HCT116 (cell line): ENCODE data around the gene ARHGAP9. TPM values are rescaled to one million over a fixed set of nuclear protein-coding genes. Genes with fewer than 3 reads are reported as not detected.

ENCODE experiments used
- ATAC-seq: fragments of 200-7000 bp; cut with Tn5 transposase; 2 replicates; pipeline ENCODE4 v1.9.1; 2020; ENCODE audit warnings: mild to moderate bottlenecking, moderate library complexity
- BruUV-seq: library from RNA; stranded (reverse); fragments of 400-500 nt; replicated peaks from 2 replicates; lab custom pipeline; 2021; lab: Mats Ljungman, UMichigan
- CTCF ChIA-PET: fragments of 300-600 bp; sonication (Branson Sonifier 250); formaldehyde crosslinking; loops from one replicate; lab custom pipeline; 2021; ENCODE audit warnings: antibody characterized with exemption; lab: Charles Lee
- POLR2A ChIA-PET: fragments of 300-600, 350-600 bp; sonication (Branson Sonifier 250); formaldehyde crosslinking; loops from one replicate; lab custom pipeline; 2021; ENCODE audit warnings: antibody characterized with exemption; lab: Charles Lee
- RAD21 ChIA-PET, 2 experiments: fragments of 300-600 bp; sonication (Branson Sonifier 250); formaldehyde crosslinking; loops; one replicate each; lab custom pipeline; 2023; ENCODE audit warnings: low total read pairs in 2 of 2; ENCODE audit not compliant: uncharacterized antibody in 2 of 2, unreplicated experiment in 2 of 2, low non-redundant PET in 1 of 2; lab: Charles Lee
- DNase-seq: peaks from one replicate; pipeline ENCODE4 v3.0.0-alpha.2; 2010; ENCODE audit warnings: low read depth, low spot score
- H2AFZ ChIP-seq: fragments of 200-600 bp; shearing (Covaris generic), sonication (generic); 2 replicates; pipeline ENCODE4 v1.6.1; 2017; ENCODE audit warnings: low read depth, mixed run types, mixed read lengths, antibody characterized with exemption, low read length; ENCODE audit not compliant: poor library complexity, severe bottlenecking
- H3K27ac ChIP-seq: 2 replicates; pipeline ENCODE4 v1.5.1; 2012; ENCODE audit warnings: low read depth, low read length
- H3K27me3 ChIP-seq: fragments of 200-600 bp; sonication (generic); 2 replicates; pipeline ENCODE4 v1.6.1; 2016; ENCODE audit warnings: mixed run types, low read length, mixed read lengths; ENCODE audit not compliant: insufficient read depth
- H3K36me3 ChIP-seq, 2 experiments: fragments of 200-500 bp in 1 of 2; fragments of 200-600 bp in 1 of 2; sonication (Bioruptor generic) in 1 of 2; sonication (generic) in 1 of 2; 2 replicates each; pipeline versions ENCODE4 v1.5.1 to v1.6.1; 2014 to 2016; ENCODE audit warnings: low read length in 2 of 2, inconsistent platforms in 1 of 2, mixed read lengths in 1 of 2, mixed run types in 1 of 2; ENCODE audit not compliant: insufficient read depth in 2 of 2, control insufficient read depth in 1 of 2
- H3K4me1 ChIP-seq, 2 experiments: fragments of 200-600 bp in 1 of 2; sonication (generic) in 1 of 2; 2 replicates each; pipeline versions ENCODE4 v1.5.1 to v1.6.1; 2012 to 2017; ENCODE audit warnings: low read length in 2 of 2, inconsistent platforms in 1 of 2, mild to moderate bottlenecking in 1 of 2, mixed read lengths in 1 of 2, mixed run types in 1 of 2, moderate library complexity in 1 of 2; ENCODE audit not compliant: insufficient read depth in 2 of 2, control insufficient read depth in 1 of 2
- H3K4me2 ChIP-seq: fragments of 200-600 bp; sonication (generic); 2 replicates; pipeline ENCODE4 v1.6.1; 2017; ENCODE audit warnings: mixed run types, low read length, mixed read lengths
- H3K4me3 ChIP-seq, 2 experiments: fragments of 200-600 bp in 1 of 2; sonication (generic) in 1 of 2; replicated peaks in 1 of 2; 2 replicates each; pipeline ENCODE4 v1.5.1; 2011 to 2016; ENCODE audit warnings: low read length in 2 of 2, control low read depth in 1 of 2, low read depth in 1 of 2, mild to moderate bottlenecking in 1 of 2, mixed read lengths in 1 of 2, mixed run types in 1 of 2
- H3K79me2 ChIP-seq: fragments of 200-600 bp; sonication (generic); 2 replicates; pipeline ENCODE4 v1.6.1; 2017; ENCODE audit warnings: mild to moderate bottlenecking, mixed run types, low read length, moderate library complexity, mixed read lengths; ENCODE audit not compliant: insufficient read depth
- H3K9ac ChIP-seq: fragments of 200-600 bp; sonication (generic); 2 replicates; pipeline ENCODE4 v1.6.1; 2016; ENCODE audit warnings: low read length, mixed read lengths
- H3K9me2 ChIP-seq: fragments of 200-600 bp; sonication (generic), shearing (Covaris generic); 2 replicates; pipeline ENCODE4 v1.6.1; 2017; ENCODE audit warnings: mixed run types, mild to moderate bottlenecking, moderate library complexity; ENCODE audit not compliant: insufficient read depth
- H3K9me3 ChIP-seq, 2 experiments: fragments of 200-500 bp in 1 of 2; fragments of 200-600 bp in 1 of 2; sonication (Bioruptor generic) in 1 of 2; sonication (generic) in 1 of 2; 2 replicates each; pipeline ENCODE4 v1.6.1; 2014 to 2017; ENCODE audit warnings: low read length in 2 of 2, mixed read lengths in 2 of 2, inconsistent platforms in 1 of 2, low read depth in 1 of 2, mild to moderate bottlenecking in 1 of 2, mixed run types in 1 of 2, moderate library complexity in 1 of 2; ENCODE audit not compliant: control insufficient read depth in 1 of 2, insufficient read depth in 1 of 2
- H4K20me1 ChIP-seq: fragments of 200-600 bp; sonication (generic), shearing (Covaris generic); 2 replicates; pipeline ENCODE4 v1.6.1; 2017; ENCODE audit warnings: mixed run types, mild to moderate bottlenecking, moderate library complexity; ENCODE audit not compliant: insufficient read depth
- ATF3 ChIP-seq: IDR thresholded peaks from 2 replicates; pipeline ENCODE4 v1.6.1; 2012
- CBX3 ChIP-seq: IDR thresholded peaks from 2 replicates; pipeline ENCODE4 v1.6.1; 2012; ENCODE audit warnings: low read depth
- CEBPB ChIP-seq: IDR thresholded peaks from 2 replicates; pipeline ENCODE4 v1.6.1; 2012; ENCODE audit warnings: low read depth
- CTCF ChIP-seq, 3 experiments: fragments of 200-600 bp in 1 of 3; sonication (generic) in 1 of 3; IDR thresholded peaks in 2 of 3; conservative IDR thresholded peaks in 1 of 3; 2 replicates each; pipeline ENCODE4 v1.5.1; 2012 to 2017; ENCODE audit warnings: low read depth in 2 of 3, low read length in 2 of 3, antibody characterized with exemption in 1 of 3, borderline replicate concordance in 1 of 3, control low read depth in 1 of 3, mild to moderate bottlenecking in 1 of 3, mixed read lengths in 1 of 3, mixed run types in 1 of 3, moderate library complexity in 1 of 3; ENCODE audit not compliant: insufficient read depth in 1 of 3
- EGR1 ChIP-seq: IDR thresholded peaks from 2 replicates; pipeline ENCODE4 v1.6.1; 2012; ENCODE audit warnings: low read depth
- ELF1 ChIP-seq: IDR thresholded peaks from 2 replicates; pipeline ENCODE4 v1.6.1; 2012; ENCODE audit warnings: low read depth, borderline replicate concordance
- EZH2 ChIP-seq: fragments of 200-600 bp; sonication (generic); IDR thresholded peaks from 2 replicates; pipeline ENCODE4 v1.6.1; 2017; ENCODE audit warnings: antibody characterized with exemption, mixed run types
- FOSL1 ChIP-seq: IDR thresholded peaks from 2 replicates; pipeline ENCODE4 v1.6.1; 2012; ENCODE audit warnings: low read depth
- MAX ChIP-seq: IDR thresholded peaks from 2 replicates; pipeline ENCODE4 v1.6.1; 2012
- POLR2AphosphoS5 ChIP-seq: IDR thresholded peaks from 2 replicates; pipeline ENCODE4 v1.6.1; 2011; ENCODE audit warnings: mild to moderate bottlenecking, low read depth, low read length, moderate library complexity
- RAD21 ChIP-seq: IDR thresholded peaks from 2 replicates; pipeline ENCODE4 v1.6.1; 2012; ENCODE audit warnings: low read depth, mild to moderate bottlenecking
- SIN3A ChIP-seq: IDR thresholded peaks from 2 replicates; pipeline ENCODE4 v1.6.1; 2012; ENCODE audit warnings: low read depth
- SP1 ChIP-seq: IDR thresholded peaks from 2 replicates; pipeline ENCODE4 v1.6.1; 2012; ENCODE audit warnings: low read depth
- SRF ChIP-seq: IDR thresholded peaks from 2 replicates; pipeline ENCODE4 v1.6.1; 2012; ENCODE audit warnings: low read depth
- TCF7L2 ChIP-seq: IDR thresholded peaks from 2 replicates; pipeline ENCODE4 v1.7.0; 2011; ENCODE audit warnings: borderline replicate concordance, inconsistent platforms; ENCODE audit not compliant: insufficient read depth, insufficient read length; ENCODE audit errors: extremely low read depth
- YY1 ChIP-seq: IDR thresholded peaks from 2 replicates; pipeline ENCODE4 v1.6.1; 2011; ENCODE audit warnings: low read length, low read depth, moderate library complexity, mild to moderate bottlenecking; ENCODE audit not compliant: insufficient replicate concordance; ENCODE audit errors: extremely low read depth
- ZBTB33 ChIP-seq: IDR thresholded peaks from 2 replicates; pipeline ENCODE4 v1.6.1; 2011; ENCODE audit warnings: mild to moderate bottlenecking, low read length, moderate library complexity; ENCODE audit not compliant: insufficient replicate concordance; ENCODE audit errors: extremely low read depth
- ZFX ChIP-seq: fragments of 450-650 bp; IDR thresholded peaks from 2 replicates; pipeline ENCODE4 v1.6.1; 2017
- ZNF274 ChIP-seq: fragments of 200-500 bp; sonication (Bioruptor generic); IDR thresholded peaks from 2 replicates; pipeline ENCODE4 v1.6.1; 2014; ENCODE audit warnings: mild to moderate bottlenecking, low read depth, low read length, inconsistent platforms
- intact Hi-C: fragments of 100-400 bp; cut with micrococcal nuclease; formaldehyde crosslinking; loops from 2 replicates; pipeline ENCODE4 v1.10.0; 2022
- total RNA-seq: library from RNA; stranded (reverse); gene quantifications from one replicate; pipeline ENCODE4 v1.2.1, GENCODE V29; 2021; ENCODE audit not compliant: unreplicated experiment

Gene ARHGAP9
- total RNA-seq, 1 experiment from 2014 or later = 0.84 TPM

GRCh38 chr12:57456737-57457490, 22.8 kb downstream of the ARHGAP9 start:
- Histone ChIP-seq H3K4me2 (no peak overlapping the region), H3K4me3 (no peak overlapping the region), H3K27me3 (no peaks in the 10 kb centered on the region), H3K36me3 (no peaks in the 10 kb centered on the region), H3K9me3 (no peaks in the 10 kb centered on the region), H4K20me1 (no peaks in the 10 kb centered on the region), H3K27ac (no peak overlapping the region), H3K9me2 (no peaks in the 10 kb centered on the region), H2AFZ (no peak overlapping the region), H3K9ac (no peak overlapping the region), H3K4me1 (peaks cover 38 to 65% of the 10 kb centered on the region in 2 experiments), H3K79me2 (no peaks in the 10 kb centered on the region)
- BruUV-seq = no TSS peak
- CTCF ChIA-PET = interaction anchor here (2.1 to 2.5 kb wide), 2 partner anchors 193 to 214 kb away, joined by 12 to 13 read pairs; no protein-coding TSS in a partner anchor
- intact Hi-C loops = no loop called here
- ATAC-seq (no peak), DNase-seq (no peak)
- TF ChIP-seq ELF1 (no peak), RAD21 (no peak), SIN3A (no peak), MAX (no peak), POLR2AphosphoS5 (no peak), ZNF274 (no peak), ATF3 (no peak), ZBTB33 (no peak), YY1 (no peak), EGR1 (no peak), SRF (no peak), CTCF (IDR thresholded peaks at IDR 0.05 in 2 of 3, conservative IDR thresholded peaks at IDR 0.05 in 1 of 3; ENCODE audit: borderline replicate concordance in 1 of 3, insufficient read depth in 1 of 3, low read depth in 2 of 3, low read length in 2 of 3) (no peak), EZH2 (no peak), TCF7L2 (no peak), CEBPB (no peak), ZFX (no peak), CBX3 (no peak), SP1 (no peak), FOSL1 (no peak)
- POLR2A ChIA-PET = no interaction called here
- RAD21 ChIA-PET = no interaction called here
